Measurements from ENCODE around the gene PARD3. TPM values are rescaled to one million over a fixed set of nuclear protein-coding genes. Genes with fewer than 3 reads are reported as not detected.

The PARD3 gene
- polyA plus RNA-seq, 2 of the 4 experiments (the other 2 are of a cell fraction), result 110 to 200 TPM

DNA sequence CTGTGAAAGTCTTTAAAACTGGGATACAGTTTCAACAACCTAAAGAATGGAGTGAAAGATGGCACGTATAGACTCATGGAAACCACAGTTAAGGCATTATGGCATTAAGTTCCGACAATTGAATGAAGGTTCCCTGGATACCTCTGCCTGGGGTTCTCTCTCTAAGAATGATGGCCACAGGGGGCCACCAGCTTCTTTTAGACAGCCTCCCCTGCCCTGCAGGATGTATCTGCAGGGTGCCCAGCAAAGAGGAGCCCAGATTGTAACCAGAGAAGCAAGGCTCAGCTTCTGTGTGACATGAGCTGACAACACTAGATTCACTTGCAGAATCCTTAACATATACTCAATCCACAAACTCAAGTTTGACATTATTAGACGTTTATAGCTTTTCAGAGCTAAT lies 645.4 kb downstream of the PARD3 start:
- Histone ChIP-seq H3K27ac (no peak overlapping the region), H3K4me3 (no peak overlapping the region), H3K4me2 (no peak overlapping the region), H3K4me1 (peaks cover 7% of the 10 kb centered on the region; the same call in 1 of the 3 replicates), H3K9me3 (no peaks in the 10 kb centered on the region)
- ATAC-seq (no peak), FAIRE-seq (no peak), DNase-seq (ENCODE audit: low read depth in 1 of 2, low spot score in 1 of 2) (no peak)
- ChIA-PET CTCF (interaction anchor here (0.6 to 1.4 kb wide), 2 partner anchors 16 to 707 kb away, joined by 3 to 4 read pairs; no protein-coding TSS in a partner anchor), POLR2A (interaction anchor here (0.6 kb wide), 1 partner anchor 15 kb away, joined by 4 read pairs; no protein-coding TSS in a partner anchor)
- TF ChIP-seq ZNF302 (CRISPR knock-in tag; IDR thresholded peaks at IDR 0.05) (no peak), HOXB5 (CRISPR knock-in tag; IDR thresholded peaks at IDR 0.05) (no peak), FOSB (CRISPR knock-in tag; IDR thresholded peaks at IDR 0.05) (no peak), JUN (IDR thresholded peaks at IDR 0.05) (no peak), RNF2 (IDR thresholded peaks at IDR 0.05; ENCODE audit: borderline replicate concordance, low read depth) (no peak), KDM5A (IDR thresholded peaks at IDR 0.05) (no peak), MAZ (IDR thresholded peaks at IDR 0.05; ENCODE audit: borderline replicate concordance, low read depth, low read length) (no peak), TP53 (CRISPR knock-in tag; IDR thresholded peaks at IDR 0.05) (no peak), RARB (CRISPR knock-in tag; IDR thresholded peaks at IDR 0.05) (no peak), ZC3H11A (IDR thresholded peaks at IDR 0.05) (no peak), POLR2A (IDR thresholded peaks at IDR 0.05; ENCODE audit: low read length) (no peak), HEYL (CRISPR knock-in tag; IDR thresholded peaks at IDR 0.05) (no peak), EHMT2 (IDR thresholded peaks at IDR 0.05; ENCODE audit: low read depth) (no peak), NFE2L2 (conservative IDR thresholded peaks at IDR 0.05; ENCODE audit: low read length) (no peak)
- TF ChIP-seq, protein P1, sequence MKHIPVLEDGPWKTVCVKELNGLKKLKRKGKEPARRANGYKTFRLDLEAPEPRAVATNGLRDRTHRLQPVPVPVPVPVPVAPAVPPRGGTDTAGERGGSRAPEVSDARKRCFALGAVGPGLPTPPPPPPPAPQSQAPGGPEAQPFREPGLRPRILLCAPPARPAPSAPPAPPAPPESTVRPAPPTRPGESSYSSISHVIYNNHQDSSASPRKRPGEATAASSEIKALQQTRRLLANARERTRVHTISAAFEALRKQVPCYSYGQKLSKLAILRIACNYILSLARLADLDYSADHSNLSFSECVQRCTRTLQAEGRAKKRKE (CRISPR knock-in tag; IDR thresholded peaks at IDR 0.05; ENCODE audit: low read depth), result no peak
- TF ChIP-seq, protein P2, sequence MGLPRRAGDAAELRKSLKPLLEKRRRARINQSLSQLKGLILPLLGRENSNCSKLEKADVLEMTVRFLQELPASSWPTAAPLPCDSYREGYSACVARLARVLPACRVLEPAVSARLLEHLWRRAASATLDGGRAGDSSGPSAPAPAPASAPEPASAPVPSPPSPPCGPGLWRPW (IDR thresholded peaks at IDR 0.05), result no peak
- WGBS (ENCODE audit: missing lambda C conversion rate), result 95% methylated on average over 3 of the region's 3 CpGs

DNA sequence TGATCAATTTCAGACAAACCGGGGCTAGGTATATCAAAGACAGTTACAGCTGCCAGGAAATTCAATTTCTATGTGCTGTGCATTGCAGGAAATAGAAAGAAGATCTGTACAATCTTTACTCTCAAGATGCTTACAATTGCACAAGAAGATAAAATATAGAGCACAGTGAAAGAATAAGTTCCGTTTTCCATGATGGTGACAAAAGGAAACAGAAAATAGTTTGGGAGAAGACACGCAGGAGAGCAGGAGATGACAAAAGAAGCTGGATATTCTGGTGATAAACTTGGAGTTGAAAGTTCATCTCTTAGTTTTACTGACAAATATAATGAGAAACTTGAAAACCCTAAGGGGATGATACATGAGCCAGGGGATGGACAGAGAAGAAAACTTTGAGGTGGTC lies 646.0 kb downstream of the PARD3 start:
- no peak overlapping the region for H3K27ac ChIP-seq
- H3K4me1 ChIP-seq, result peaks cover 7% of the 10 kb centered on the region; the same call in 1 of the 3 replicates
- no peak overlapping the region for H3K4me3 ChIP-seq
- ChIA-PET POLR2A (interaction anchor here (0.6 kb wide), 1 partner anchor 16 kb away, joined by 4 read pairs; no protein-coding TSS in a partner anchor), CTCF (no interaction called here)
- DNase-seq (ENCODE audit: low read depth in 1 of 2, low spot score in 1 of 2) (no peak), ATAC-seq (no peak), FAIRE-seq (no peak)
- TF ChIP-seq ZFP36 (IDR thresholded peaks at IDR 0.05; ENCODE audit: borderline replicate concordance, partially characterized antibody), result no peak
- TF ChIP-seq KDM1A (IDR thresholded peaks at IDR 0.05; ENCODE audit: low read depth), result no peak
- TF ChIP-seq, protein P3, sequence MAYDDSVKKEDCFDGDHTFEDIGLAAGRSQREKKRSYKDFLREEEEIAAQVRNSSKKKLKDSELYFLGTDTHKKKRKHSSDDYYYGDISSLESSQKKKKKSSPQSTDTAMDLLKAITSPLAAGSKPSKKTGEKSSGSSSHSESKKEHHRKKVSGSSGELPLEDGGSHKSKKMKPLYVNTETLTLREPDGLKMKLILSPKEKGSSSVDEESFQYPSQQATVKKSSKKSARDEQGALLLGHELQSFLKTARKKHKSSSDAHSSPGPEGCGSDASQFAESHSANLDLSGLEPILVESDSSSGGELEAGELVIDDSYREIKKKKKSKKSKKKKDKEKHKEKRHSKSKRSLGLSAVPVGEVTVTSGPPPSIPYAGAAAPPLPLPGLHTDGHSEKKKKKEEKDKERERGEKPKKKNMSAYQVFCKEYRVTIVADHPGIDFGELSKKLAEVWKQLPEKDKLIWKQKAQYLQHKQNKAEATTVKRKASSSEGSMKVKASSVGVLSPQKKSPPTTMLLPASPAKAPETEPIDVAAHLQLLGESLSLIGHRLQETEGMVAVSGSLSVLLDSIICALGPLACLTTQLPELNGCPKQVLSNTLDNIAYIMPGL (CRISPR knock-in tag; IDR thresholded peaks at IDR 0.05; ENCODE audit: borderline replicate concordance), result no peak
- no peak for TF ChIP-seq EHF (CRISPR knock-in tag; IDR thresholded peaks at IDR 0.05)
- WGBS (ENCODE audit: missing lambda C conversion rate), result 80% methylated on average over 3 of the region's 3 CpGs
- no peak overlapping the region for H3K4me2 ChIP-seq
- no peaks in the 10 kb centered on the region for H3K9me3 ChIP-seq

DNA sequence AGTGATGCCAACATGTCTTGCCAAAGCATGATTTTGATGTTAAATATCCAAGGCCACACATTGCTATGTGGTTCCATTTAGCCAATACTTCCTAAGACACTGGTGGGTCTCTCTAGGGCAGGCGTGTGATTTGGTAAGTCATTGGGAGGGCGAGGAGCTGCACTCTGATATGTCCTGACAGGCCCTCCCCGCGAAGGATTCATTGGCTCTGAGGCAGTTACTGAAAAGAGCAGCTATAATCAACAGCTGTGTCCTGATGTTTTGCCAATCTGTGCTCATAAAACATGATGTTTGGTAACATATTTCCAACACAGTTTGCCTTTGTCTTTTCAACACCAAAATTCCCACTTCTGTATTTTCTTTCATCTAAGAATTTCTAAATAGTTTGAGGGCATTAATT lies 646.7 kb downstream of the PARD3 start:
- Histone ChIP-seq H3K4me2 (no peak overlapping the region), H3K27ac (no peak overlapping the region), H3K9me3 (no peaks in the 10 kb centered on the region), H3K4me1 (peaks cover 7% of the 10 kb centered on the region; the same call in 1 of the 3 replicates), H3K4me3 (no peak overlapping the region)
- ATAC-seq (no peak), DNase-seq (ENCODE audit: low read depth in 1 of 2, low spot score in 1 of 2) (no peak), FAIRE-seq (no peak)
- WGBS (ENCODE audit: missing lambda C conversion rate), result 93% methylated on average over 4 of the region's 4 CpGs
- POLR2A ChIA-PET, result no interaction called here
- CTCF ChIA-PET, result no interaction called here
- TF ChIP-seq EHMT2 (IDR thresholded peaks at IDR 0.05; ENCODE audit: low read depth), result no peak
- TF ChIP-seq, protein P4, sequence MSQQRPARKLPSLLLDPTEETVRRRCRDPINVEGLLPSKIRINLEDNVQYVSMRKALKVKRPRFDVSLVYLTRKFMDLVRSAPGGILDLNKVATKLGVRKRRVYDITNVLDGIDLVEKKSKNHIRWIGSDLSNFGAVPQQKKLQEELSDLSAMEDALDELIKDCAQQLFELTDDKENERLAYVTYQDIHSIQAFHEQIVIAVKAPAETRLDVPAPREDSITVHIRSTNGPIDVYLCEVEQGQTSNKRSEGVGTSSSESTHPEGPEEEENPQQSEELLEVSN (IDR thresholded peaks at IDR 0.05; ENCODE audit: borderline replicate concordance, low read depth), result no peak
- TF ChIP-seq, protein P5, sequence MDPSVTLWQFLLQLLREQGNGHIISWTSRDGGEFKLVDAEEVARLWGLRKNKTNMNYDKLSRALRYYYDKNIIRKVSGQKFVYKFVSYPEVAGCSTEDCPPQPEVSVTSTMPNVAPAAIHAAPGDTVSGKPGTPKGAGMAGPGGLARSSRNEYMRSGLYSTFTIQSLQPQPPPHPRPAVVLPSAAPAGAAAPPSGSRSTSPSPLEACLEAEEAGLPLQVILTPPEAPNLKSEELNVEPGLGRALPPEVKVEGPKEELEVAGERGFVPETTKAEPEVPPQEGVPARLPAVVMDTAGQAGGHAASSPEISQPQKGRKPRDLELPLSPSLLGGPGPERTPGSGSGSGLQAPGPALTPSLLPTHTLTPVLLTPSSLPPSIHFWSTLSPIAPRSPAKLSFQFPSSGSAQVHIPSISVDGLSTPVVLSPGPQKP (IDR thresholded peaks at IDR 0.05; ENCODE audit: low read depth, low read length), result no peak
- TF ChIP-seq, protein P6, sequence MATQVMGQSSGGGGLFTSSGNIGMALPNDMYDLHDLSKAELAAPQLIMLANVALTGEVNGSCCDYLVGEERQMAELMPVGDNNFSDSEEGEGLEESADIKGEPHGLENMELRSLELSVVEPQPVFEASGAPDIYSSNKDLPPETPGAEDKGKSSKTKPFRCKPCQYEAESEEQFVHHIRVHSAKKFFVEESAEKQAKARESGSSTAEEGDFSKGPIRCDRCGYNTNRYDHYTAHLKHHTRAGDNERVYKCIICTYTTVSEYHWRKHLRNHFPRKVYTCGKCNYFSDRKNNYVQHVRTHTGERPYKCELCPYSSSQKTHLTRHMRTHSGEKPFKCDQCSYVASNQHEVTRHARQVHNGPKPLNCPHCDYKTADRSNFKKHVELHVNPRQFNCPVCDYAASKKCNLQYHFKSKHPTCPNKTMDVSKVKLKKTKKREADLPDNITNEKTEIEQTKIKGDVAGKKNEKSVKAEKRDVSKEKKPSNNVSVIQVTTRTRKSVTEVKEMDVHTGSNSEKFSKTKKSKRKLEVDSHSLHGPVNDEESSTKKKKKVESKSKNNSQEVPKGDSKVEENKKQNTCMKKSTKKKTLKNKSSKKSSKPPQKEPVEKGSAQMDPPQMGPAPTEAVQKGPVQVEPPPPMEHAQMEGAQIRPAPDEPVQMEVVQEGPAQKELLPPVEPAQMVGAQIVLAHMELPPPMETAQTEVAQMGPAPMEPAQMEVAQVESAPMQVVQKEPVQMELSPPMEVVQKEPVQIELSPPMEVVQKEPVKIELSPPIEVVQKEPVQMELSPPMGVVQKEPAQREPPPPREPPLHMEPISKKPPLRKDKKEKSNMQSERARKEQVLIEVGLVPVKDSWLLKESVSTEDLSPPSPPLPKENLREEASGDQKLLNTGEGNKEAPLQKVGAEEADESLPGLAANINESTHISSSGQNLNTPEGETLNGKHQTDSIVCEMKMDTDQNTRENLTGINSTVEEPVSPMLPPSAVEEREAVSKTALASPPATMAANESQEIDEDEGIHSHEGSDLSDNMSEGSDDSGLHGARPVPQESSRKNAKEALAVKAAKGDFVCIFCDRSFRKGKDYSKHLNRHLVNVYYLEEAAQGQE (IDR thresholded peaks at IDR 0.05), result no peak
- no peak for TF ChIP-seq CBX8 (IDR thresholded peaks at IDR 0.05)
- no peak for TF ChIP-seq NFE2L2 (conservative IDR thresholded peaks at IDR 0.05; ENCODE audit: low read length)
- no peak for TF ChIP-seq MYC (IDR thresholded peaks at IDR 0.05; ENCODE audit: borderline replicate concordance, low read length)
- no peak for TF ChIP-seq FOSB (CRISPR knock-in tag; IDR thresholded peaks at IDR 0.05)
- no peak for TF ChIP-seq POLR2AphosphoS2 (conservative IDR thresholded peaks at IDR 0.05; ENCODE audit: low read length)
- no peak for TF ChIP-seq RARB (CRISPR knock-in tag; IDR thresholded peaks at IDR 0.05)
- no peak for TF ChIP-seq MAZ (IDR thresholded peaks at IDR 0.05; ENCODE audit: borderline replicate concordance, low read depth, low read length)

Measured in A549 (cell line).